HEK293T (cell line): ENCODE results near the gene ARHGAP8.
"Not testable (repeated sequence)": the region's sequence is repeated elsewhere in the genome, so short reads cannot be mapped to it uniquely, and the experiment has no call there.

Experiments used
- CTCF ChIA-PET: fragments of 350-600 bp; formaldehyde crosslinking; extraction: SDS; loops from one replicate; lab custom pipeline; 2021; ENCODE audit warnings: antibody characterized with exemption, inconsistent platforms; lab: Yijun Ruan, JAX
- POLR2A ChIA-PET: fragments of 350-600 bp; formaldehyde crosslinking; extraction: SDS; loops from one replicate; lab custom pipeline; 2020; ENCODE audit warnings: antibody characterized with exemption, inconsistent platforms; lab: Yijun Ruan, JAX
- DNase-seq: peaks from one replicate; pipeline ENCODE4 v3.0.0; 2012; ENCODE audit warnings: mixed read lengths; ENCODE audit errors: extremely low spot score
- ARNT ChIP-seq: fragments of 450-650 bp; IDR thresholded peaks from 2 replicates; pipeline ENCODE4 v1.6.1; 2017; ENCODE audit warnings: mild to moderate bottlenecking
- BHLHE40 ChIP-seq: fragments of 450-650 bp; IDR thresholded peaks from 2 replicates; pipeline ENCODE4 v1.6.1; 2016; ENCODE audit warnings: mild to moderate bottlenecking, moderate library complexity, borderline replicate concordance
- CTBP1 ChIP-seq: fragments of 450-650 bp; IDR thresholded peaks from 2 replicates; pipeline ENCODE4 v1.6.1; 2016; ENCODE audit warnings: borderline replicate concordance
- ELF4 ChIP-seq: fragments of 450-650 bp; IDR thresholded peaks from 2 replicates; pipeline ENCODE4 v1.6.1; 2017; ENCODE audit warnings: antibody characterized with exemption
- FOXA1 ChIP-seq: fragments of 450-650 bp; IDR thresholded peaks from 2 replicates; pipeline ENCODE4 v1.6.1; 2016; ENCODE audit warnings: mild to moderate bottlenecking
- FOXK2 ChIP-seq: fragments of 450-650 bp; IDR thresholded peaks from 2 replicates; pipeline ENCODE4 v1.6.1; 2016; ENCODE audit warnings: mild to moderate bottlenecking
- FOXM1 ChIP-seq: fragments of 450-650 bp; IDR thresholded peaks from 2 replicates; pipeline ENCODE4 v1.6.1; 2017; ENCODE audit warnings: mild to moderate bottlenecking, borderline replicate concordance
- HDGF ChIP-seq: fragments of 450-650 bp; IDR thresholded peaks from 2 replicates; pipeline ENCODE4 v1.6.1; 2017; ENCODE audit warnings: antibody characterized with exemption, borderline replicate concordance
- L3MBTL2 ChIP-seq: fragments of 450-650 bp; conservative IDR thresholded peaks from 2 replicates; pipeline ENCODE4 v1.6.1; 2016; ENCODE audit warnings: mild to moderate bottlenecking
- LEF1 ChIP-seq: fragments of 450-650 bp; IDR thresholded peaks from 2 replicates; pipeline ENCODE4 v1.6.1; 2017; ENCODE audit warnings: mild to moderate bottlenecking, borderline replicate concordance
- NFRKB ChIP-seq: fragments of 450-650 bp; IDR thresholded peaks from 2 replicates; pipeline ENCODE4 v1.6.1; 2016; ENCODE audit warnings: mild to moderate bottlenecking, moderate library complexity
- SP1 ChIP-seq: fragments of 450-650 bp; IDR thresholded peaks from 2 replicates; pipeline ENCODE4 v1.6.1; 2017
- SUZ12 ChIP-seq: fragments of 450-650 bp; IDR thresholded peaks from 2 replicates; pipeline ENCODE4 v1.6.1; 2016; ENCODE audit warnings: mild to moderate bottlenecking
- TARDBP ChIP-seq: fragments of 450-650 bp; IDR thresholded peaks from 2 replicates; pipeline ENCODE4 v1.6.1; 2016
- ZNF384 ChIP-seq: fragments of 450-650 bp; IDR thresholded peaks from 2 replicates; pipeline ENCODE4 v1.6.1; 2016
- TF ChIP-seq, protein P1 (sequence below): fragments of 450-650 bp; IDR thresholded peaks from 2 replicates; pipeline ENCODE4 v1.6.1; 2016

Gene ARHGAP8

DNA sequence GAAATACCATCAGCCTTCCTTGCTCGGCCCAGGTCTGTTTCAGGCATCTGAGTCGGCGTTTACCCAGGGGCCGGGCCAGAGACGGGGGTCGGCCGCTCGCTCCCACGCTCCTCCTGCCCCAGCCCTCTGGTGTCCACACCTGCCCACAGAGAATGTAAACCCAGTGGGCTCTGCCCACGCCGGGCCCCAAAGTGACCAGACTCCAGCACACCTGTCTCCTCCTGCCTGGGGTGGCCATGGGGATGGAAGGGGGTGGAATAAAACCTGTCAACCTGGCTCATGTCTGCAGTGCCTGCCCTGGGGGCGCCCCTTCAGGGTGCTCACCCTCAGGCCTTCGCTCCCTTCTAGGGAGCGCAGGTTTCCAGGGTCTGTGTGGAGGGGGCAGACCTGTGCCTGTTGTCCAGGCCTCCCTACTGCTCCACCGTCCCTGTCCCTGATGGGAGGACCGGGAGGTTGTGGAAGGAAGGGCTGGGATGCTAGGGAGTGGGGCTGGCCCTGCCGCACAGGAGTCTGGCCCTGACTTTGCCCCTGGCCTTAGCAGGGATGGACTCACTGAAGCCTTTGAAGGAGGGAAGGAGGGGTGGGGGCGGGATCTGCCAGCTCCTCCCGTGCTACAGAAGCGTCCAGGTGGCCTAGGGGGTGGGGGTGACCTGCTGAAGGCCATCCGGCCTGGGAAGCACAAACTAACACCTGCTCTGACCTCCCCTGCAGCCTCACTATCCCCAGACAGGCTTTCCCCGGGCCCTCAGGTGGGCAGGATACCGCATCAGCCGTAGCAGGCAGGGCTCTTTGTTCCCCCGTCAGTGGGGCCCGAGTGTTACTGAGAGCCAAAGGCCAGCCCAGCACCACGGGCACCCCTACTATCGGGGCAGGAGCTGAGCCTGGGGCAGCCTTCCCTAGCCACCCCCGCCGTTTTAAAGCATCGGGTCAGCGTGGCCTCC is 14.7 kb upstream of the ARHGAP8 start:
- no peak for TF ChIP-seq L3MBTL2
- TF ChIP-seq ZNF384, result no peak
- no peak for TF ChIP-seq FOXA1
- no peak for TF ChIP-seq LEF1
- TF ChIP-seq BHLHE40, result no peak
- POLR2A ChIA-PET, result no interaction called here

DNA sequence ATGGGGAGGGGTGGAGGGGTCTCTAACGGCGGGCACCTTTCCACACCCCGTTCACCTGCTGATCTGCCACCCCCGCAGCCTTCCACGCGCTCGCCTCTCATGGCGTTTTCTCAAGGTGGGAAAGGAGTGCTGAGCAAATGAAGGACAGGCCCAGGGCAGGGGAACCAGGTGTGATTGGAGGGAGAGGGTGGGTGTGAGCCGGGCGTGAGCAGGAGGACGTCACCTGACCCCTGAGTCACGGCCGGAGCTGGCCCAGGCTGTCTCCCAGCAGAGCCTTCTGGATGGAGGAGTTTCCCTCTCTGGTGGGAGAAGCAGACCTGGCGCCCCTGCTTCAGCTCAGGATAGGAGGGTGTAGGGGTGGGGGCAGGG is 14.0 kb upstream of the ARHGAP8 start:
- ChIA-PET POLR2A (no interaction called here), CTCF (no interaction called here)
- TF ChIP-seq LEF1, result no peak
- no peak for TF ChIP-seq SUZ12
- TF ChIP-seq, protein P1, sequence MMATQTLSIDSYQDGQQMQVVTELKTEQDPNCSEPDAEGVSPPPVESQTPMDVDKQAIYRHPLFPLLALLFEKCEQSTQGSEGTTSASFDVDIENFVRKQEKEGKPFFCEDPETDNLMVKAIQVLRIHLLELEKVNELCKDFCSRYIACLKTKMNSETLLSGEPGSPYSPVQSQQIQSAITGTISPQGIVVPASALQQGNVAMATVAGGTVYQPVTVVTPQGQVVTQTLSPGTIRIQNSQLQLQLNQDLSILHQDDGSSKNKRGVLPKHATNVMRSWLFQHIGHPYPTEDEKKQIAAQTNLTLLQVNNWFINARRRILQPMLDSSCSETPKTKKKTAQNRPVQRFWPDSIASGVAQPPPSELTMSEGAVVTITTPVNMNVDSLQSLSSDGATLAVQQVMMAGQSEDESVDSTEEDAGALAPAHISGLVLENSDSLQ, result no peak
- no peak for TF ChIP-seq ELF4
- TF ChIP-seq BHLHE40, result no peak
- TF ChIP-seq HDGF, result no peak
- TF ChIP-seq FOXM1, result no peak
- no peak for TF ChIP-seq NFRKB
- TF ChIP-seq SP1, result no peak
- no peak for TF ChIP-seq ZNF384
- TF ChIP-seq CTBP1, result no peak
- no peak for TF ChIP-seq FOXK2
- no peak for TF ChIP-seq FOXA1
- TF ChIP-seq TARDBP, result no peak
- TF ChIP-seq L3MBTL2, result no peak
- TF ChIP-seq ARNT, result no peak
- DNase-seq, result no peak

More for the DNA sequence above, 14.7 kb upstream of the ARHGAP8 start:
- CTCF ChIA-PET, result no interaction called here
- no peak for DNase-seq

DNA sequence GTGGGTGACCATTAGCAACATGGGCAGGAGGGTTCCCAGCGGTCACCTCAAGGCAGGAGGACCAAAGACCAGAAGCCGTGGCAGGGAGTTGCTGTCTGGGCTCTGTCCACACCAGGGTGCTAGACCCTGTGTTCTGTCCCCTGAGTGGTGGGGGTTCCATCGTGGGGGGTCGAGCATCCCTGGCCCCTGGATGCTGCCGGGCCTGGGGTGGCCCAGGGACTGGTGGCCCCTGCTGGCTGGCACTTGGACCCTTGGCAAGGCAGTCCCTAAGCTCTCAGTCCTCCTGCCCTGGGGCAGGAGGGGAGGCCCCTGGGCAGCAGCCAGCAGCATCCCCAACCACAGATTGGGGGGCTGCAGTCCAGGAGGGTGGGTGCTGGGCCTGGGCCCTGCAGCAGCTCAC is 13.4 kb upstream of the ARHGAP8 start:
- ChIA-PET POLR2A (no interaction called here), CTCF (no interaction called here)
- no peak for TF ChIP-seq FOXA1
- TF ChIP-seq NFRKB, result no peak
- no peak for TF ChIP-seq FOXM1
- no peak for DNase-seq

DNA sequence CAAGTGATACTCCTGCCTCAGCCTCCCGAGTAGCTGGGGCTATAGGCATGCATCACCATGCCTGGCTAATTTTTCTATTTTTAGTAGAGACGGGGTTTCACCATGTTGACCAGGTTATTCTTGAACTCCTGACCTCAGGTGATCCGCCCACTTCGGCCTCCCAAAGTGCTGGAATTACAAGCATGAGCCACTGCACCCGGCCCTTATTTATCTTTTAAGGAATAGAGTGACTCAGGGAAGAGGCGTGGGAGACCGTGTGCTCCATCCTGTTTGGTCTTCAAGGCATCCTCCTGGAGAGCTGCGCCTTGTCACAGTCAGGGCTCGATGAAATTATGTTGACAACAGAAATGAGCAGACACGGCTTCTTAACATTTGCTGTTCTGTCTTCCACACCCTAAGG is 12.7 kb upstream of the ARHGAP8 start:
- POLR2A ChIA-PET, result interaction anchor here (0.7 kb wide), 1 partner anchor 13 kb away, joined by 3 read pairs; the partner anchor contains the start of gene ARHGAP8
- CTCF ChIA-PET, DNase-seq: not testable (repeated sequence)

DNA sequence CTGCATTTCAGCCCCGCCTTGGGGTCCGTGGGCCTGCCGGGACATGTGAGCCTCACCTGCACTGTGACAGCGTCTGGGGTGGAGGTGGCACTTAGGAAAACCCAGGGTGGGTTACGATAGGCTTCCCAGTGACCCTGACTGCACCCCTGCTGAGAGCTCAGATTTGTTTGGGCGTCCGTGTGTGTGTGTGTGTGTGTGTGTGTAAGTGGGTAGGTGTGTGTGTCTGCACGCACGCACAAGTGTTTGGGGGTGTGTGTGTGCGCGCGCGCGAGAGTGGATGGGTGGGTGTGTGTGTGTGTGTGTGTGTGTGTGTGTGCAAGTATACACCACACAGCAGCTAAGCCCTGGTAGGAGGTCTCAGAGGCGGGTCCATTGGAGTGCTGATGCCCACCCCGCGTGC is 12.1 kb upstream of the ARHGAP8 start:
- TF ChIP-seq, protein P1, result no peak
- TF ChIP-seq HDGF (no peak), TARDBP (no peak), BHLHE40 (no peak), SP1 (no peak), ARNT (no peak), FOXK2 (no peak), L3MBTL2 (no peak), LEF1 (no peak), ZNF384 (no peak), FOXM1 (no peak), ELF4 (no peak), SUZ12 (no peak), CTBP1 (no peak), FOXA1 (no peak), NFRKB (no peak)
- ChIA-PET POLR2A (interaction anchor here (0.7 kb wide), 1 partner anchor 12 kb away, joined by 3 read pairs; the partner anchor contains the start of gene ARHGAP8), CTCF (no interaction called here)
- no peak for DNase-seq

DNA sequence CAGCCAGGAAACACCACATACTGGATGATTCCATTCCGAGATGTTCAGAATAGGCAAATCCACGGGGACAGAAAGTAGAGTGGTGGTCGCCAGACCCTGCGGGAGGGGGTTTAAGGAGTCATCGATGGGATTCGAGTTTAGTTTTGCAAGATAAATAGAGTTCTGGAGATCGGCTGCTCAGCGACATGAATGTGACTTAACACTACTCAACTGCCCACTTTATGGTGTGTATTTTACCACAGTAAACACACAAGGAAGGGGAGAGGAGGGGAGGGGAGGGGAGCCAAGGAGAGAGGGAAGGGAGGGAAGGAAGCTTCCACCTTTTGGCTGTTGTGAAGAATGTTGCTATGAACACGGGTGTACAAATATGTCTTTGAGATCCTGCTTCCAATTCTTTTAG is 10.4 kb upstream of the ARHGAP8 start:
- POLR2A ChIA-PET, result no interaction called here
- CTCF ChIA-PET, result no interaction called here
- TF ChIP-seq SUZ12, result no peak
- TF ChIP-seq CTBP1, result no peak
- peak; percentile 63; the same call in 1 of the 2 replicates for TF ChIP-seq ZNF384
- DNase-seq, result no peak

DNA sequence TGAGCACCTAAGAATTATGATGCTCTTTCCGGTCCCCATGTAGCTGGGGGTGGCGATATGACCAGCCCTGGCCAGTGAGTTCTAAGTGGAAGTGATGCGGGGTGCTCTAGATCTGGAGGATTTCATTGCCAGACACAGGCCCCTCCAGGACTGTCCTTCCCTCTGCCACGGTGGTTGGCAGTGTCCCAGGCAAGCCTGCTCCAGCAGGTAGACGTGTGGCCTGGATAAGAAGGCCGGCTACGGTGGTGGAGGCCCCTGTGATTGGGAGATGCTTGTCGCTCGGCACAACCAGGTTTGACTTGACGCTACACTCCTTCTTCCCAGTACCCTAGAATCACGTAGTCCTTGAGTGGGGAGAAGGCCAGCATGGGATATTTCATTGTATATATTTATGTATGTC is 9.1 kb upstream of the ARHGAP8 start:
- CTCF ChIA-PET, result interaction anchor here (1.0 kb wide), 1 partner anchor 8 kb away, joined by 3 read pairs; no protein-coding TSS in a partner anchor
- POLR2A ChIA-PET, result no interaction called here
- TF ChIP-seq FOXA1, result no peak
- no peak for TF ChIP-seq FOXK2
- no peak for TF ChIP-seq ZNF384
- no peak for TF ChIP-seq FOXM1
- TF ChIP-seq TARDBP, result no peak
- no peak for TF ChIP-seq SP1
- no peak for TF ChIP-seq LEF1
- no peak for DNase-seq
